PC-3 (cell line): ENCODE results near the gene WDR75. TPM values are rescaled to one million over a fixed set of nuclear protein-coding genes. Genes with fewer than 3 reads are reported as not detected.

ENCODE experiments used
- ATAC-seq: fragments of 200-7000 bp; cut with Tn5 transposase; 2 replicates; pipeline ENCODE4 v1.9.1; 2020; ENCODE audit warnings: mild to moderate bottlenecking, moderate library complexity
- BruUV-seq: library from RNA; stranded (reverse); fragments of 400-500 nt; replicated peaks from 2 replicates; lab custom pipeline; 2021; lab: Mats Ljungman, UMichigan
- CTCF ChIA-PET: fragments of 300-600 bp; sonication (Branson Sonifier 250); formaldehyde crosslinking; loops from one replicate; lab custom pipeline; 2022; ENCODE audit warnings: antibody characterized with exemption; lab: Charles Lee
- POLR2A ChIA-PET: fragments of 300-600 bp; sonication (Branson Sonifier 250); formaldehyde crosslinking; loops from one replicate; lab custom pipeline; 2022; ENCODE audit warnings: antibody characterized with exemption; ENCODE audit not compliant: unreplicated experiment; lab: Charles Lee
- DNase-seq: peaks from one replicate; pipeline ENCODE4 v3.0.0-alpha.2; 2015
- H2AFZ ChIP-seq: fragments of 300-600 bp; sonication (generic); 2 replicates; pipeline ENCODE4 v1.6.0; 2016; ENCODE audit warnings: antibody characterized with exemption, low read length
- H3F3A ChIP-seq: fragments of 300-600 bp; sonication (generic); one replicate; pipeline ENCODE4 v1.6.0; 2017; ENCODE audit warnings: antibody characterized with exemption, low read length, control low read depth, mild to moderate bottlenecking; ENCODE audit not compliant: unreplicated experiment
- H3K27ac ChIP-seq: fragments of 300-600 bp; sonication (generic); 2 replicates; pipeline ENCODE4 v1.5.1; 2016; ENCODE audit warnings: mild to moderate bottlenecking, low read length
- H3K27me3 ChIP-seq: fragments of 300-600 bp; sonication (generic); 2 replicates; pipeline ENCODE4 v1.6.1; 2016; ENCODE audit warnings: low read length, mixed read lengths
- H3K36me3 ChIP-seq: fragments of 300-600 bp; sonication (generic); 2 replicates; pipeline ENCODE4 v1.6.1; 2016; ENCODE audit warnings: low read depth, mixed run types, low read length, mixed read lengths
- H3K4me1 ChIP-seq: fragments of 300-600 bp; sonication (generic); 2 replicates; pipeline ENCODE4 v1.5.1; 2016; ENCODE audit warnings: low read length; ENCODE audit not compliant: insufficient read depth
- H3K4me2 ChIP-seq: fragments of 300-600 bp; sonication (generic); 2 replicates; pipeline ENCODE4 v1.6.0; 2016; ENCODE audit warnings: low read length
- H3K4me3 ChIP-seq: fragments of 300-600 bp; sonication (generic); 2 replicates; pipeline ENCODE4 v1.5.1; 2016; ENCODE audit warnings: mild to moderate bottlenecking, low read length, mixed read lengths
- H3K79me2 ChIP-seq: fragments of 300-600 bp; sonication (generic); 2 replicates; pipeline ENCODE4 v1.6.1; 2017; ENCODE audit warnings: low read length, mixed read lengths
- H3K9ac ChIP-seq: fragments of 300-600 bp; sonication (generic); 2 replicates; pipeline ENCODE4 v1.6.0; 2016; ENCODE audit warnings: mild to moderate bottlenecking, low read length
- H3K9me2 ChIP-seq: fragments of 300-600 bp; sonication (generic); replicated peaks from 2 replicates; pipeline ENCODE4 v1.6.1; 2016; ENCODE audit warnings: mixed run types, low read length, mixed read lengths
- H3K9me3 ChIP-seq: fragments of 300-600 bp; sonication (generic); 2 replicates; pipeline ENCODE4 v1.6.1; 2016; ENCODE audit warnings: low read length, mixed read lengths
- H4K20me1 ChIP-seq: fragments of 300-600 bp; sonication (generic); 2 replicates; pipeline ENCODE4 v1.6.1; 2016; ENCODE audit warnings: low read length, mixed read lengths
- EZH2 ChIP-seq: fragments of 300-600 bp; sonication (generic); IDR thresholded peaks from one replicate; pipeline ENCODE4 v1.6.1; 2017; ENCODE audit warnings: antibody characterized with exemption, mild to moderate bottlenecking, low read length; ENCODE audit not compliant: unreplicated experiment
- EZH2phosphoT487 ChIP-seq: fragments of 300-600 bp; sonication (generic); IDR thresholded peaks from 2 replicates; pipeline ENCODE4 v1.6.1; 2018; ENCODE audit warnings: mild to moderate bottlenecking, antibody characterized with exemption, low read length, borderline replicate concordance
- intact Hi-C: fragments of 100-400 bp; cut with micrococcal nuclease; formaldehyde crosslinking; loops from 2 replicates; pipeline ENCODE4 v1.9.0; 2023
- total RNA-seq: library from RNA; depleted of rRNA; stranded (reverse); fragments of >200 nt; gene quantifications from 2 replicates; pipeline ENCODE4 v1.2.3, GENCODE V29; 2014
- TF ChIP-seq, protein P1 (sequence below): fragments of 300-600 bp; sonication (generic); conservative IDR thresholded peaks from 2 replicates; pipeline ENCODE4 v1.5.1; 2017; ENCODE audit warnings: antibody characterized with exemption, low read depth, mild to moderate bottlenecking, low read length

Gene WDR75
- total RNA-seq, 1 experiment from 2014 or later: 62.5 TPM

DNA sequence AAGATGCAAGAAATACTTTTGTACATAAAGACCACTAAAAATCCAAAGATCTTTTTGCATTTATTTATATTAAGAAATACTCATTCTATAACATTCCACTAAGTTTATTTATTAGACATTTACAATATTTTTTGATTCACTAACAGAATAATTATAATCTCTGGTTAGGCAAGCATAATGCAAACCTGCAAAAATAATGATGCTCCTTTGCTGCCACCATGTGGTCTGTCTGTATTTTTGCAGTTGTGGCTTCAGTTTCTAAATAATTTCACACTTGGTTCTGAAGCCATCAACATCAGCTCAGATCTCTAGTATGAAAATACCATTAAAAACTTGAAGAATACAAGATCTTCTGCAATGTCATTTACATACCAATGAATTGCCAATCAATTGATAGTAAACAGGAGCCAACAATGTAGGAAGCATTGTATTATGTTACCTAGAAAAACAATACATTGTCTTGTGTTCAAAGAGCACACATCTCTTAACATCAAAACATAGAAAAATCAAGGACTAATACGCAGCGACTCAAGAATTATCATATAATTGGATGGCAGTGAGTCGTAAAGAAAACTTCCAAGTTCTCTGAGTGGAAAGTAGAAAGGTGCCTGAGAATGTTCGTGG is 28.8 kb upstream of the WDR75 start:
- H3K9me3 ChIP-seq: no peaks in the 10 kb centered on the region
- no peaks in the 10 kb centered on the region for H3K27me3 ChIP-seq
- H3K79me2 ChIP-seq: no peaks in the 10 kb centered on the region
- DNase-seq (peak; percentile 67), ATAC-seq (peak; percentile 55)
- H3K9me2 ChIP-seq: no peaks in the 10 kb centered on the region
- H3F3A ChIP-seq: no peaks in the 10 kb centered on the region
- H4K20me1 ChIP-seq: no peaks in the 10 kb centered on the region
- intact Hi-C loops: loop anchor here (1.0 to 5.0 kb wide), 8 partner anchors 65 to 1830 kb away; no protein-coding TSS in a partner anchor
- no peak overlapping the region for H3K4me3 ChIP-seq
- H3K4me2 ChIP-seq: peak overlapping the region; percentile 35
- 0 out of 2 replicates have a peak overlapping the region, but pooled peaks have one; percentile 6 for H3K9ac ChIP-seq
- H2AFZ ChIP-seq: peak overlapping the region; percentile 70
- peak overlapping the region; percentile 29; the same call in 1 of the 2 replicates for H3K27ac ChIP-seq
- H3K4me1 ChIP-seq: peaks cover 29% of the 10 kb centered on the region
- no TSS peak for BruUV-seq
- ChIA-PET CTCF (interaction anchor here (0.6 to 0.7 kb wide), 2 partner anchors 318 to 428 kb away, joined by 3 to 4 read pairs; no protein-coding TSS in a partner anchor), POLR2A (interaction anchor here (0.6 kb wide), 1 partner anchor 262 kb away, joined by 4 read pairs; no protein-coding TSS in a partner anchor)
- TF ChIP-seq, protein P1, sequence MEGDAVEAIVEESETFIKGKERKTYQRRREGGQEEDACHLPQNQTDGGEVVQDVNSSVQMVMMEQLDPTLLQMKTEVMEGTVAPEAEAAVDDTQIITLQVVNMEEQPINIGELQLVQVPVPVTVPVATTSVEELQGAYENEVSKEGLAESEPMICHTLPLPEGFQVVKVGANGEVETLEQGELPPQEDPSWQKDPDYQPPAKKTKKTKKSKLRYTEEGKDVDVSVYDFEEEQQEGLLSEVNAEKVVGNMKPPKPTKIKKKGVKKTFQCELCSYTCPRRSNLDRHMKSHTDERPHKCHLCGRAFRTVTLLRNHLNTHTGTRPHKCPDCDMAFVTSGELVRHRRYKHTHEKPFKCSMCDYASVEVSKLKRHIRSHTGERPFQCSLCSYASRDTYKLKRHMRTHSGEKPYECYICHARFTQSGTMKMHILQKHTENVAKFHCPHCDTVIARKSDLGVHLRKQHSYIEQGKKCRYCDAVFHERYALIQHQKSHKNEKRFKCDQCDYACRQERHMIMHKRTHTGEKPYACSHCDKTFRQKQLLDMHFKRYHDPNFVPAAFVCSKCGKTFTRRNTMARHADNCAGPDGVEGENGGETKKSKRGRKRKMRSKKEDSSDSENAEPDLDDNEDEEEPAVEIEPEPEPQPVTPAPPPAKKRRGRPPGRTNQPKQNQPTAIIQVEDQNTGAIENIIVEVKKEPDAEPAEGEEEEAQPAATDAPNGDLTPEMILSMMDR: peak; percentile 89
- no peak for TF ChIP-seq EZH2phosphoT487
- no peaks in the 10 kb centered on the region for H3K36me3 ChIP-seq

DNA sequence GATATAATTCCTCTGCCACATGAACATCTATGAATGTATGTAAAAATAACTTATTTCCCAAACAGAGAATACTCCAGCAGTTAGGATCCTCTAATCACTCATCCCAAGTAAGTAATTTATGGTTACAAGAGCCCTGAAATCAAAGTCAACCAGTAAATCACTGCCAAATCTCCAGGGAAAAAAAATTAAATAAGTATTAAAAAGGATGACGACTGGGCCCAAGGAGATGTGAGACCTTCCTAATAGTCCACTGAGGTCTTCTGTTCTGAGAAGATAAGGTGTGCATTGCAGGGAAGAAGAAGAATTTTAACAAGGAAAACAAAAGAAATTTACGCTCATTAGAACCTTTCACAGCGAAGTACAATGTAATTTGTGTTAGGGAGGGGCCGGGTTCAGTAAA is 28.0 kb upstream of the WDR75 start:
- ChIA-PET CTCF (no interaction called here), POLR2A (interaction anchor here (0.6 kb wide), 1 partner anchor 31 kb away, joined by 3 read pairs; no protein-coding TSS in a partner anchor)
- no peak overlapping the region for H3K4me3 ChIP-seq
- peaks cover 21% of the 10 kb centered on the region for H3K4me1 ChIP-seq
- H3K27ac ChIP-seq: no peak overlapping the region
- DNase-seq: no peak
- no peak overlapping the region for H3K9ac ChIP-seq
- no peaks in the 10 kb centered on the region for H3K9me3 ChIP-seq
- no peak for ATAC-seq
- no TSS peak for BruUV-seq
- no peak overlapping the region for H3K4me2 ChIP-seq
- intact Hi-C loops: loop anchor here (5.0 kb wide), 2 partner anchors 191 to 1831 kb away; no protein-coding TSS in a partner anchor
- no peaks in the 10 kb centered on the region for H3K9me2 ChIP-seq
- H3K27me3 ChIP-seq: no peaks in the 10 kb centered on the region
- no peaks in the 10 kb centered on the region for H4K20me1 ChIP-seq
- no peaks in the 10 kb centered on the region for H3K79me2 ChIP-seq
- no peaks in the 10 kb centered on the region for H3F3A ChIP-seq
- H3K36me3 ChIP-seq: no peaks in the 10 kb centered on the region
- TF ChIP-seq, protein P1: no peak
- TF ChIP-seq EZH2phosphoT487 (no peak), EZH2 (no peak)
- no peak overlapping the region for H2AFZ ChIP-seq

DNA sequence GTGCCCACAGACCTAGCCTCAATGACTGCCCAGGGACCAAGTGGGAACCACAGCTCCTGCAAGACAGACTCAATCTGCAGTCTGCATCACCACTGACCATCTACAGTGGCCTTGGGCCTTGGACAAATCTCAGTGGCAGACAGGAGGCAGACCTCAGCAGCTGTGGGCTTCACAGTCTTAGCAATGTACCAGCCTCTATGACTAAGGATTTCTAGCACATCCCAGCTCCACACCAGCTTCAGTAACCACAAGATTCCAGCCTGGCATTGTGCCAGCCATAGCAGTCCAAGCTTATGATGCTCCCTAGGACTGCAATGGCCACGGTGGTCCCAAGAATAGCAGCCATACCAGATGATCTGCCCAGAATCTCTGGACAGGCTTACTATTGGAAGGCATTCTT is 19.6 kb upstream of the WDR75 start:
- no peak overlapping the region for H3K27ac ChIP-seq
- BruUV-seq: no TSS peak
- H3K4me1 ChIP-seq: no peaks in the 10 kb centered on the region
- ChIA-PET CTCF (no interaction called here), POLR2A (no interaction called here)
- no peaks in the 10 kb centered on the region for H3K36me3 ChIP-seq
- DNase-seq (peak; percentile 53), ATAC-seq (peak; percentile 20; the same call in 1 of the 2 replicates)
- H3K27me3 ChIP-seq: no peaks in the 10 kb centered on the region
- no peaks in the 10 kb centered on the region for H3K9me3 ChIP-seq
- TF ChIP-seq, protein P1: no peak
- TF ChIP-seq EZH2 (no peak), EZH2phosphoT487 (no peak)
- H3K4me3 ChIP-seq: no peak overlapping the region
- no peak overlapping the region for H3K4me2 ChIP-seq
- H3K9me2 ChIP-seq: no peaks in the 10 kb centered on the region
- H2AFZ ChIP-seq: no peak overlapping the region
- no peak overlapping the region for H3K9ac ChIP-seq
- no peaks in the 10 kb centered on the region for H4K20me1 ChIP-seq
- no peaks in the 10 kb centered on the region for H3K79me2 ChIP-seq
- no peaks in the 10 kb centered on the region for H3F3A ChIP-seq
- intact Hi-C loops: no loop called here
